NB4 (cell line): ENCODE results near the gene GABRB1.

Source experiments
- DNase-seq: peaks from one replicate; pipeline ENCODE4 v3.0.0; 2010; ENCODE audit warnings: low read depth
- H3K4me3 ChIP-seq: one replicate; pipeline ENCODE4 v1.5.1; 2011; ENCODE audit warnings: mild to moderate bottlenecking, low read depth, low read length, moderate library complexity
- MYC ChIP-seq: IDR thresholded peaks from 2 replicates; pipeline ENCODE4 v1.6.1; 2011; ENCODE audit warnings: low read depth, low read length
- POLR2A ChIP-seq: IDR thresholded peaks from 2 replicates; pipeline ENCODE4 v1.6.1; 2011; ENCODE audit warnings: mild to moderate bottlenecking; ENCODE audit not compliant: insufficient read length; ENCODE audit errors: extremely low read depth
- TF ChIP-seq, protein P1 (sequence below): IDR thresholded peaks from one replicate; pipeline ENCODE4 v1.5.1; 2012; ENCODE audit warnings: low read depth, low read length
- TF ChIP-seq, protein P2 (sequence below): IDR thresholded peaks from 2 replicates; pipeline ENCODE4 v1.6.1; 2011; ENCODE audit warnings: low read depth, low read length

GABRB1 gene

DNA sequence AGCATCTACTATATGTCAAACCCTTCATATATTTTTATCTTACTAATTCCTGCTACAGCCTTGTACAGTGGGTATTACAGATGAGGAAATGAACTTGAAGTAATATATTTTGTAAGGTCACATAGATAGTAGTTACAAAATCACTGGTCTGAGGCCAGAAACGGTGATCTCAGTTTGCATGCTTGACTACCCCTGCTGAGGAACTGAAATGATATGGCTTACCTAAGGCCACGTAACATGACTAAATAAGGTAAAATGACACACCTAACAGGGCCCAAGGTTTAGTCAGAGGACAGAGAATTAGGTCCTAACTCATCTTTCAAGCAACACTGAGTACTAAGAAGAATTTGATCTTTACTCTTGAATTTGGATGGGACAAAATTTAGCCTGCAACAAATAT is 433.6 kb downstream of the GABRB1 start:
- TF ChIP-seq MYC (no peak), POLR2A (no peak)
- peak; percentile 33 for DNase-seq
- H3K4me3 ChIP-seq, result no peak overlapping the region

DNA sequence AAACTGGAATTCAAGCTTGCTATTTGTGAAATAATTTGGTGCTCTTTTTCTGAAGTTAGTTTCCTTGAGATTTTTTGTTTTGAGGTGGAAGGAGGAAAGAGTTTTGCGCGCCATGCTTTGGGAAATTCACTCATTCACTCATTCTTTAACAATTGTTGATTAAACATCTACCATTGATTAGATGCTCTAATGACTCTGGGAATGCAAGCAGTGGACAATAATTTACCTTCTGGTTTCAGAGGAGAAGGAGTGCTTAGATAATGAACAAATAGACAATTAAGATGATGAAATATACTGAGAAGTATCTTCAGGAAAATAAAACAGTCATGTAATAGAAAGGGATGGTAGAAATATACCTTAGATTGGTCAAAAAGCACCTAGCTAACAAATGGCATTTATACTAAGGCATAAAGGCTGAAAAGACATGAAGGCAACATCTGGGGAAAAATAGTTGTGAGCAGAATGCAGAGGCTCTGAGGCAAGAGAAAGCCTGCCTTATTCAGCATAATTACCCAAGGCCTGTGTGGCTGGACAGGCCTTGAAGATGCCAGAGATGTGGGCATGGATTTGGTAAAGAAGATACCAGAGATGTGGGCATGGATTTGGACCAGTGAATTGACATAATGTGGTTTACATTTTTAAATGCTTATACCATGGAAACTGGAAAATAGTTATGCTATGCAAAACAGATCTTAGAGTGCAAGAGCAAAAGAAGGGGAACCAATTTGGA is 434.9 kb downstream of the GABRB1 start:
- TF ChIP-seq MYC (no peak), POLR2A (no peak)
- TF ChIP-seq, protein P1, sequence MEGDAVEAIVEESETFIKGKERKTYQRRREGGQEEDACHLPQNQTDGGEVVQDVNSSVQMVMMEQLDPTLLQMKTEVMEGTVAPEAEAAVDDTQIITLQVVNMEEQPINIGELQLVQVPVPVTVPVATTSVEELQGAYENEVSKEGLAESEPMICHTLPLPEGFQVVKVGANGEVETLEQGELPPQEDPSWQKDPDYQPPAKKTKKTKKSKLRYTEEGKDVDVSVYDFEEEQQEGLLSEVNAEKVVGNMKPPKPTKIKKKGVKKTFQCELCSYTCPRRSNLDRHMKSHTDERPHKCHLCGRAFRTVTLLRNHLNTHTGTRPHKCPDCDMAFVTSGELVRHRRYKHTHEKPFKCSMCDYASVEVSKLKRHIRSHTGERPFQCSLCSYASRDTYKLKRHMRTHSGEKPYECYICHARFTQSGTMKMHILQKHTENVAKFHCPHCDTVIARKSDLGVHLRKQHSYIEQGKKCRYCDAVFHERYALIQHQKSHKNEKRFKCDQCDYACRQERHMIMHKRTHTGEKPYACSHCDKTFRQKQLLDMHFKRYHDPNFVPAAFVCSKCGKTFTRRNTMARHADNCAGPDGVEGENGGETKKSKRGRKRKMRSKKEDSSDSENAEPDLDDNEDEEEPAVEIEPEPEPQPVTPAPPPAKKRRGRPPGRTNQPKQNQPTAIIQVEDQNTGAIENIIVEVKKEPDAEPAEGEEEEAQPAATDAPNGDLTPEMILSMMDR, result no peak
- TF ChIP-seq, protein P2, sequence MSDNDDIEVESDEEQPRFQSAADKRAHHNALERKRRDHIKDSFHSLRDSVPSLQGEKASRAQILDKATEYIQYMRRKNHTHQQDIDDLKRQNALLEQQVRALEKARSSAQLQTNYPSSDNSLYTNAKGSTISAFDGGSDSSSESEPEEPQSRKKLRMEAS, result no peak

DNA sequence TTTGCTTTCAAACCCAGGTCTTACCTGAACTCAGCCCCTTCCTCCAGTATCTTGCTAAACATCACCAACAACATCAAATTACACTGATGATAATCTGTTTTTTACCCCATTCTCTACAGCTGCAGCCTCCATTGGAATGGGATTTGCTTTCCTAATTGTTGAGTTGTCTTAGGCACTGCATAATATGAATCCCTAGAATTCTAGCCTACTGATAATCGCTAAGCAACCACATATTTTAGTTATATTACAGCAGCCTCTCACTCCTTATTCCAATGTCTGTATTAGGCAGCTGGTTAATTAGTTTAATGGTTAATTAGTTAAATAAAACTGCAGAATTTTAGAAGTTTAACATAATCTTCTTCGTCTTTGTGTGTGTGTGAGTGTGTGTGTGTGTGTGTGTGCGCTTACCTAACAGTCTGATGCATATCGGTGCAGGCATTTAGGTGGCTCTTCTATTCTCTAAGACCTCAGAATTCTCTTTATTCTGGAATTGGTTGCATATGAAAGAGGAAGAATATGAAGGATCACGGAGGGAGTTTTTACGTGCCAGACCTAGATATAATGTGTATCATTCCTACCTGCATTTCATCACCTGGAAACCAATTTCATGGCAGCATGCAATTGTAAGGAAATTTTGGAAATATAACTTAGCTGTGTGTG is 437.5 kb downstream of the GABRB1 start:
- no peak overlapping the region for H3K4me3 ChIP-seq
- no peak for TF ChIP-seq POLR2A
- TF ChIP-seq, protein P2, result no peak
- TF ChIP-seq MYC, result no peak
- TF ChIP-seq, protein P1, result no peak
- no peak for DNase-seq

More for the DNA sequence above, 434.9 kb downstream of the GABRB1 start:
- no peak for DNase-seq
- no peak overlapping the region for H3K4me3 ChIP-seq

DNA sequence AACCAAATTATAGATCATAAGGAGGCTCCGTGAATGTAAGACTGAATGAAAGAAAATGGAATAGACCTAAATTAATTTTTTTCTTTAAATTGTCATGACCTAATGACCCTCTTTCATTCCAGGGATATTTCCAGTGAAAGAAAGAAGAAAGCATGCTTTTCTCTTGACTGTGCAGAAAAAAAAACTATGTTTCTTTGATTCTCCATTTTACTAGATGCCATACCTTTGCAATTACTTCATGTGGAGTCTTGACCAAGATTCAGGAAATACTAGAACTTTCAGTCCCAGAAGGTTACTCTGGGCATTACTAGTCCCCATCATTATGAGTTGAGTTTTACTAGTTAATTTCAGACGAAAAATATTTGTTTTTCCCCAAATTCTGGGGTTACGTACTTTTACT is 438.6 kb downstream of the GABRB1 start:
- no peak overlapping the region for H3K4me3 ChIP-seq
- DNase-seq, result no peak
- TF ChIP-seq, protein P2, result no peak
- no peak for TF ChIP-seq MYC
- TF ChIP-seq, protein P1, result no peak
- no peak for TF ChIP-seq POLR2A

DNA sequence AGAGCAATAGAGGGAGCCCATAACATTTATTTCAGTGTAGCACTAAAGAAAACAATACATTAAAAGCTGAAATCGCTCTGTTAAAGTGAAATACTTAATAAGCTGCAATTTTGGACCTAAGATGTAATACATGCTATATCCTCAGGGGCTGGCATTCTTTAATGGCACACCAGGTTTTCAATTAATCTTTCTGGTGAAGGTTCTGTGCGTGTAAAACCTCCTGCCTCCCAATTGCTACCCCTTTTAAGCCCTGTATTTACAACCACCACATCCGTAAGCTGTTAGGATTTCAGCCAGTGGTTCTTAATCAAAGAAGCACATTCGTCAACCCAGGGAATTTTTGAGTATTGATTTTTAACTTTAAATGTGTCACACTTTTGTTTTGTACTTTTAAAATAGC is 439.7 kb downstream of the GABRB1 start:
- no peak for TF ChIP-seq MYC
- TF ChIP-seq POLR2A, result no peak
- TF ChIP-seq, protein P2, result no peak
- TF ChIP-seq, protein P1, result no peak
- no peak for DNase-seq
- H3K4me3 ChIP-seq, result no peak overlapping the region

DNA sequence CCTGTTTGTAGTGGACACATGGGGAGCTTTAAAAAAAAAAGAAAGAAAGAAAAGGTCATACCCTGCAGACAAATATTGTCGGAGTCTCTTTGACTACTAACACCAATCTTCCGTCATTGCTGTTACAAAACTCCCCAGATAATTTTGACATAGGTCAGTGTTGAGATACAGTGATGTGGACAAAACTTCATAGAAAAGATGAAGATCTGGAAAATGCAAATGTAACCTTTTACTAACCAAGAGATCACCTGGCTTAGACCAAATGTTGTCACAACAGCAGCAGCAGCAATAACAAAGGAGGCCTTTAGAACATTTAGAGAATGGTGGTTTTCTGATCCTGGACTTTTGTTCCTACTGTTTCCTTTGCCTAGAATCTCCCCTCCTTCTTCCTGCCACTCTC is 440.2 kb downstream of the GABRB1 start:
- no peak overlapping the region for H3K4me3 ChIP-seq
- DNase-seq, result no peak
- no peak for TF ChIP-seq MYC
